ENCODE data around the gene REPS1.

DNA sequence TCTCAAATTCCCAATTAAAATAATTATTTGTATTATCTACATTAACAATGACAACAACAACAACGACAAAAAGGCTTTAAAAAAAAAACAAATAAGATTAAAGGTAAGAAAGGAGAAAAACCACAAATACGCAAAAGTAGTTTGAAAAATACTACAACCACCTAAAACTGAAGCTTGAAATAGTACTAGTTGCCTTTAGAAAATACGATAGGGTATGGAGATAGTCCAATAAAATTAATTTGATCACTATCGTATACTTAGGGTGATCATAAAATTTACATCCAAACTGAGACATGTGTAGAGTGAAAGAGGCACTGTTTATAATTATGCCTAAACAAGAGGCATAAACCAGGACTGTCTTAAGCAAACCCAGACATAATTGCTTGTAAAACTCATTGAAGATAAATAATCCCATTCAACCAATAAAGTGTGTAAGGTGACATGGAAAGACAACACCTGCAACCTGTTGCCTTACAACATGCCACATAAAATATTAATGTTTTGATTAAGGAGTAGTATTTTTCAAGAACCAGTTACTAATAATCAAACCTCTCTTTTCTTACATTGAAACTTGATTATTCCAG lies 22.7 kb downstream of the REPS1 start:
- TF ChIP-seq, protein P1, sequence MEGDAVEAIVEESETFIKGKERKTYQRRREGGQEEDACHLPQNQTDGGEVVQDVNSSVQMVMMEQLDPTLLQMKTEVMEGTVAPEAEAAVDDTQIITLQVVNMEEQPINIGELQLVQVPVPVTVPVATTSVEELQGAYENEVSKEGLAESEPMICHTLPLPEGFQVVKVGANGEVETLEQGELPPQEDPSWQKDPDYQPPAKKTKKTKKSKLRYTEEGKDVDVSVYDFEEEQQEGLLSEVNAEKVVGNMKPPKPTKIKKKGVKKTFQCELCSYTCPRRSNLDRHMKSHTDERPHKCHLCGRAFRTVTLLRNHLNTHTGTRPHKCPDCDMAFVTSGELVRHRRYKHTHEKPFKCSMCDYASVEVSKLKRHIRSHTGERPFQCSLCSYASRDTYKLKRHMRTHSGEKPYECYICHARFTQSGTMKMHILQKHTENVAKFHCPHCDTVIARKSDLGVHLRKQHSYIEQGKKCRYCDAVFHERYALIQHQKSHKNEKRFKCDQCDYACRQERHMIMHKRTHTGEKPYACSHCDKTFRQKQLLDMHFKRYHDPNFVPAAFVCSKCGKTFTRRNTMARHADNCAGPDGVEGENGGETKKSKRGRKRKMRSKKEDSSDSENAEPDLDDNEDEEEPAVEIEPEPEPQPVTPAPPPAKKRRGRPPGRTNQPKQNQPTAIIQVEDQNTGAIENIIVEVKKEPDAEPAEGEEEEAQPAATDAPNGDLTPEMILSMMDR (IDR thresholded peaks at IDR 0.05 in 8 of 11, conservative IDR thresholded peaks at IDR 0.05 in 3 of 11) = no peak
- no peak for TF ChIP-seq POLR2AphosphoS5 (IDR thresholded peaks at IDR 0.05)

All from spleen (tissue), 7 donors.